ENCODE measurements around the gene SERPINE2. TPM values are rescaled to one million over a fixed set of nuclear protein-coding genes. Genes with fewer than 3 reads are reported as not detected.

SERPINE2 gene
- polyA plus RNA-seq, 1 experiment = 24.0 TPM

- H3K27ac ChIP-seq (ENCODE audit: low read depth, low read length) = no peak overlapping the region
- H3K4me3 ChIP-seq (ENCODE audit: low read depth, low read length) = no peak overlapping the region
- CTCF ChIA-PET = interaction anchor here (1.8 to 2.4 kb wide), 2 partner anchors 11 to 103 kb away, joined by 4 to 7 read pairs; no protein-coding TSS in a partner anchor
- POLR2A ChIA-PET = no interaction called here
- H3K9me3 ChIP-seq (ENCODE audit: control insufficient read depth, insufficient read depth, low read length) = no peaks in the 10 kb centered on the region; the same call in 1 of the 2 replicates
- no peak for TF ChIP-seq CTCF (IDR thresholded peaks at IDR 0.05; ENCODE audit: low read depth, low read length)
- no peak for DNase-seq (ENCODE audit: low read depth, low spot score)
- peaks cover 6% of the 10 kb centered on the region for H3K27me3 ChIP-seq (ENCODE audit: control insufficient read depth, insufficient read depth, low read length)
These were observed 34.6 kb upstream of the SERPINE2 start for GRCh38 chr2:224073676-224074075.

DNA sequence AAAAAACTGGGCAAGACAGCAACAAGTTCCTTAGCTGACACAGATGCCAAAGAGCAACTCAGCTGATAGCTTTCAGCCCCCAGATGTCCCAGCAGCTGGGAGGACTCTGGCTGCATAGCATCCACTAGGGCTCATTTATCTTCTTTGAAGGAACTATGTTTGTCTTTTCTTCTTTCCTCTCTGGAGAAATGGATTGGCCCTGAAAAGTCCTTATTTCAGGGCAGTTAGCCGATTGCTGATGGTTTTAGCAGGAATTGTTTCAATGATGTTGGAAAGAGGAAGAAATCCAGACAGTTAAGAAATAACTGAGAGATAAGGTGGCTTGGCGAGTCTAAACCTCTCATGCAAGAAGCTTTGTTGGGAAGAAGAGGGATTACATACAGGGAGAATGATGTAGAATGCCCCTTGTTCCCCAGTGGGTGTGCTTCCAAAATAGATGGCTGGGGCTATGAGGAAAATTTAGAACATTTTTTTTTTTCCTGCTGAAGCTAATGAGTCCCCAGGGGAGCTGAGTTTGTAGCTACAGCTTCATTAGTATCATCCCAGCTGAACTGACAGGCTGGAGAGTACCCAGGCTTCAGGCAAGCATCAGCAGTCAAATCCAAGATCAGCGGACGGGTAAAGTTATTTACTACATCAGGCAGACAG is 33.6 kb upstream of the SERPINE2 start:
- ChIA-PET CTCF (interaction anchor here (0.6 to 2.4 kb wide), 7 partner anchors 10 to 755 kb away, joined by 3 to 7 read pairs (median 4); no protein-coding TSS in a partner anchor), POLR2A (no interaction called here)
- H3K27ac ChIP-seq (ENCODE audit: low read depth, low read length) = no peak overlapping the region
- peaks cover 6% of the 10 kb centered on the region for H3K27me3 ChIP-seq (ENCODE audit: control insufficient read depth, insufficient read depth, low read length)
- H3K4me3 ChIP-seq (ENCODE audit: low read depth, low read length) = no peak overlapping the region
- peak; percentile 11; the same call in 1 of the 2 replicates for TF ChIP-seq CTCF (IDR thresholded peaks at IDR 0.05; ENCODE audit: low read depth, low read length)
- no peaks in the 10 kb centered on the region for H3K9me3 ChIP-seq (ENCODE audit: control insufficient read depth, insufficient read depth, low read length)
- no peak for DNase-seq (ENCODE audit: low read depth, low spot score)

DNA sequence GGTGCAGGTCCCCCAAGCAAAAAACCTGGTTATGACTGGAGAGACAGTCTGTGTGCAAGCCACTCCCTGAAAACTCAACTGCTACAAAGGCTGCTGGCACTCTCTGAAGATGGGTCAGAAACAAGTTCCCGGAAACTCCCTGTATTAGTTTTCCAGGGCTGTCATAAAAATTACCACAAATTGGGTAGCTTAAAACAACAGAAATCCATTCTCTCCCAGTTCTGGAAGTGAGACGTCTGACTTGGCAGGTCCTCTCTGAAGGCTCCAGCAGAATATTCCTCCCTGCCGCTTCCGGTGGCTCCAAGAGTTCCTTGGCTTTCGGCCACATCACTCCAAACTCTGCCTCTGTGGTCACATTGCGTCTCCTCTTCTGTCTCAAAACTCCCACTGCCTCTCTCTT is 30.1 kb upstream of the SERPINE2 start:
- no peak for DNase-seq (ENCODE audit: low read depth, low spot score)
- Histone ChIP-seq H3K9me3 (ENCODE audit: control insufficient read depth, insufficient read depth, low read length) (no peaks in the 10 kb centered on the region), H3K27ac (ENCODE audit: low read depth, low read length) (no peak overlapping the region), H3K4me3 (ENCODE audit: low read depth, low read length) (no peak overlapping the region), H3K27me3 (ENCODE audit: control insufficient read depth, insufficient read depth, low read length) (no peaks in the 10 kb centered on the region)
- POLR2A ChIA-PET = no interaction called here
- CTCF ChIA-PET = interaction anchor here (1.0 kb wide), 1 partner anchor 75 kb away, joined by 3 read pairs; no protein-coding TSS in a partner anchor
- TF ChIP-seq CTCF (IDR thresholded peaks at IDR 0.05; ENCODE audit: low read depth, low read length) = no peak

- ChIA-PET CTCF (interaction anchor here (2.0 to 2.9 kb wide), 2 partner anchors 10 to 70 kb away, joined by 7 to 15 read pairs; no protein-coding TSS in a partner anchor), POLR2A (no interaction called here)
- no peak for DNase-seq (ENCODE audit: low read depth, low spot score)
- no peak for TF ChIP-seq CTCF (IDR thresholded peaks at IDR 0.05; ENCODE audit: low read depth, low read length)
- Histone ChIP-seq H3K9me3 (ENCODE audit: control insufficient read depth, insufficient read depth, low read length) (no peaks in the 10 kb centered on the region), H3K27me3 (ENCODE audit: control insufficient read depth, insufficient read depth, low read length) (no peaks in the 10 kb centered on the region), H3K4me3 (ENCODE audit: low read depth, low read length) (no peak overlapping the region), H3K27ac (ENCODE audit: low read depth, low read length) (no peak overlapping the region)
These were observed 24.2 kb upstream of the SERPINE2 start for GRCh38 chr2:224063298-224063648.

DNA sequence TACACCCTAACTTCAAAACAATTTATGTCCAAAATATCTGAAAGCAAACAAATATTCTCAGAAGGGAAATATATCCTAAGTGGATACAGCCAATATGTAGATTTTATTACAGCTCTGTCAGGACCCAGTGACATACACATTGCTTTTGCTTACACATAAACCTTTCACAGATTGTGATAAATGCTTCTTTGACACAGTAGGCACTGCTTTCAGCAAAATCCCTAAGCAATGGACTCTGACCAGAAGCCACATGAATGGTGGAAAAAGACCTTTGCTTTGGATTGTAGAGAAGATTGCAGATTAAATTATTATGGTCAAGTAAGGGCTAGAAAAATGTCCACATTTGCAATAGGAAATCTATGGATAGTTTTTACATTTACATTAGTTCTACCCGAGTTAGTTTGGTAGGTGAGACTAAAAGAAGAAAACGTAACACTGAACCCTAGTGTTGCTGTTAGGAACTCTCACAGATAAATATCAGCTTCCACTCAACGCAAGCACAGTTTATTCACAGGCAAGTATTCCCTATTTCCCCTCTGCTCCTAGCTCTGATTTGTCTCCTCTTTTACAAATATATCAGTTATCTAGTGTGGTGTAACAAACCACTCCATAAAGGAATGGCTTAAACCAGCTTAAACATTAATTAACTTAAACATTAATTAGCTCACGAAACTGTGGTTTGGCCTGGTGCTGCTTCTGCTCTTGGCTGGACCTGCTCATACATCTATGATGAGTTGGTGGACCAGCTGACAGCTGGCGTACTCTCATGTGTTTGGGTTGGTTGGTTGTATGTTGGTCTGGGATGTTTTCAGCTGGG is 23.6 kb upstream of the SERPINE2 start:
- CTCF ChIA-PET = interaction anchor here (1.6 to 2.9 kb wide), 3 partner anchors 10 to 222 kb away, joined by 3 to 15 read pairs (median 7); no protein-coding TSS in a partner anchor

More for the DNA sequence above, 23.6 kb upstream of the SERPINE2 start:
- Histone ChIP-seq H3K4me3 (ENCODE audit: low read depth, low read length) (no peak overlapping the region), H3K27ac (ENCODE audit: low read depth, low read length) (no peak overlapping the region), H3K9me3 (ENCODE audit: control insufficient read depth, insufficient read depth, low read length) (no peaks in the 10 kb centered on the region), H3K27me3 (ENCODE audit: control insufficient read depth, insufficient read depth, low read length) (no peaks in the 10 kb centered on the region)
- POLR2A ChIA-PET = no interaction called here
- no peak for DNase-seq (ENCODE audit: low read depth, low spot score)
- TF ChIP-seq CTCF (IDR thresholded peaks at IDR 0.05; ENCODE audit: low read depth, low read length) = no peak
